NCI-H128 (cell line): Measurements from ENCODE around the gene MYH6.
A peak's percentile ranks its signal among the peaks of the same experiment; 100 is the strongest.

Source experiments
- DNase-seq: peaks from one replicate; lab custom pipeline; 2025; ENCODE audit not compliant: unreplicated experiment; lab: John Stamatoyannopoulos, UW

Gene MYH6

DNA sequence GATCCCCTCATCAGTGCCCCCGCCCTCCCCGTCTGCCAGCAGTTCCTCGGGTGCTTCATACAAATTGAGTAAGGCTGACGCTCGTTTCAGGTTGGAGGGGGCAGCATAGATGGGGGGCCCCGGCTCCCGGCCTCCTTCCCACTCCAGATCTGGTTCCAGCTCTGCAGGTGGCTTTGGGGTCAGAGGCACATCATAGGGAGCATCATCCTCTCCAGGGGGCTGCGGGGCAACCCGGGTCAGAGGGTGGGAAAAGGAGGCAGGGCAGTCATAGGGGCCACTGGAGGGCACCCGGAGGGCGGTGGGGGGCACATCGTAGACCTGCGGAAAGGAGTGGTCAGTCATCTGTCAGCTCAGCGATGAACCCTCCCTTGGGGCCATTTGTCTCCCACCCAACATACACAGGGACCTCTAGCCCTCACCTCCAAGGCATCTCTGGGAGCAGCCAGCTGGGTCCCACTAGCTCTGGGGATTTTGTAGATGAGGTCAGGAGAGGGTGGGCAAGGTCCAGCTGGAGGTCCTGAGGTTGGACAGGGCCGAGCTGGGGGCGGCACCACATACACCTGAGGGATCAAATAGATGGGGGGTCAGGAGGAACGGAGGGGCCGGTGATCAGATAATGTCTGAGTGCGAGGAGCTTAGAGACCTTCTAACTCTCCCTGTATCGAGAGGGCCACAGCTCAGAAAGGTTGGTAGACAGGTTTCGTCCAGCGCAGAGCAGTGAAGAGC is 48.2 kb downstream of the MYH6 start:
- no peak for DNase-seq

DNA sequence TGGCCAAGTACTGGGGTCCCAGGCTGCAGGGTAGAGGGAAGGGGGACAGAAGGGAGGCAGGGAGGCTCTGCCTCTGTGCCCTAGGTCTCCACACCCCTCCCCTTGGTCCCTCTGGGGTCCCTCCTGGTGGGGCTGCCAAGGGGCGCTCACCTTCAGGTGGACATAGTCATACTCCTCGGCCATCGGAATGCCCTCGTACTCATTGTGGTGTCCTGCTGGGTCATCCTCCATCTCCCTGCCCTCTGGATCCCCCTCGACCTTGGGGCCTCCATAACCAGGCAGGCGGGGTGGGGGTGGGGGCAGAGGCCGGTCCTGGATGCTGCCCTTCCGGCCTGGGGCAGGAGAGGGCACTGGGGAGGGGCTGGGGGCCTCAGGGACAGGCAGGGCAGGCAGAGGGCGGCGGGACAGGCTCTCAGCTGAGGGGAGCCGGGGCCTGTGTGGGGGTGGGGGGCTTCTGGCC is 48.9 kb downstream of the MYH6 start:
- DNase-seq = no peak

DNA sequence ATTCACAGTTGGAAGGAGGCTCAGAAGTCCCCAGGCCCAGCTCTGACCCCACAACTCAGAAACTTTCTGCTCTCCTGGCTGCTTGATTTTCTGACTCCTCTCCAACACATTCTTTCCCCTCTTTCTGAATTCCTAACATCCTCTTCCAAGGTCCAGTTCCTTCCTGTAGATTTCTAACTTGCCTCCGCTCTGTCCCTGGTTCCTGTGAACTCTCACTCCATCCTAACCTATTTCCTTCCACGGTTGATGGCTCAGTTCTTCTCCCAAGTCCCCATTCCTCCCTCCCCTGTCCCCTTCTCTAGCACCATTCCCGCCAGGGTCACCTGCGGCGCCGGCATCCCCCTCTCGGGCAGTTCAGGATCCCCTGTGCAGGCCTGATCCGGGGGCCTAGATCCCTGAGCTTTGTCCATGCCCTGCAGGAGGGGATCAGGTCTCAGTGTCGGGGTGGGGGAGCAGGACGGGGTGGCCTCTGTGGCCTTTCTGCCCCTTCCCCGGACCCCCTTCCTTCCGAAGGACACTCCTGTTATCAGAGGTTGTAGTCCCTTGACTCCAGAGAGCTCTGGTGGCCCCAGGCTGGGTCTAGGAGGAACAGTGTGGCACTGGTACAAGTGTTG is 49.4 kb downstream of the MYH6 start:
- DNase-seq = no peak

DNA sequence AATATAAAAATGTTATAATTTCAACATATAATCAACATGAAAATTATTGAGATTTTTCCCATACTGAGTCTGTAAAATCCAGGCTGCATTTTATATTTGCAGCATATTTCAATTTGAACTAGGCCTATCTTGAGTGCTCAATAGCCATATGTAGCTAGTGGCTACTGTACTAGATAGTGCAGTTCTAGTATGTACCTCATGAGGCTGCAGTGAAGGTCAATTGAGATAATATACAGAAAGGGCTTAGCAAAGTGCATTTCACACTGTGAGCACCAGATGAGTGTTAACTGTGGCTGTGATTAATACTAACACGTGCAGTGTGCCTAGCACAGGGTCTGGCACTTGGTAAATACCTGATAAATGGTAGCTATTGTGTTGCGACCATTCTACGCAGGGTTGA is 50.0 kb downstream of the MYH6 start:
- no peak for DNase-seq

DNA sequence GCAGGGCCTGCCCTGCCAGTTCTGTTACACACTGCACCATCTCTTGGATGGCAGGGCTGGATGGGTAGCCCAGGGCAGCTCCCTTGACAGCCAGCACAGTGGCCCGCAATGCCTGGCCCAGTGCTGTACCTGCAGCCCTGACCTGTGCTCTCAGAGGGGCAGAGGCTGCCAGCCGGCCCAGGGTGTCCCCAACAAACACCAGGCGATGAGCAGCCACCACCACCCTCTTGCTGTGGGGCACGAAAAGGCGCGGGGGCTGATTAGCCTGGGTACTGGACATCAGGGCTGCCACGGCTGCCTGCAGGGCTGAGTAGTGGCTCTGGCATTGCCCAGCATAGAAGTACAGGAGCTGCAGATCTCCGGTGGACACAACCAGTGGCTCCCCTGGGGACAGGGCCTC is 50.8 kb downstream of the MYH6 start:
- DNase-seq = no peak

DNA sequence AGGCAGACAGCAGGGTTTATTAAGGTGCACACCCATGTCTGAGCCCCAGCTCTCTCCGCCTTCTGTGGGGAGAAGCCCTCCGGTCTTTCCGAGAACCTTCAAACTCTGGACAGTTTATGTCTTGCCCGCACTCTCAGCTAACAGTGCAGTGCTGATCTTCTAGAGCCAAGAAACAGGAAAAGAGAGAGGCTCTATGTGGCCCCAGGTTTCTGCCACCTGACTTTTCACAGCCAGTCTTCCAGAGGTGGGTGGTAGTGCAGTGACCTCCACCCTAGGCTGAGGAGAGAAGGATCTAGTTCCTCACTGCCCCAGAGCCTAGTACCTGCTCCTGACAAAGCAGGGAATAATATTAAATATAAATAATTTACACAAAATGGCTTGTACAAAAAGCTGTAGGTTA is 51.4 kb downstream of the MYH6 start:
- no peak for DNase-seq

DNA sequence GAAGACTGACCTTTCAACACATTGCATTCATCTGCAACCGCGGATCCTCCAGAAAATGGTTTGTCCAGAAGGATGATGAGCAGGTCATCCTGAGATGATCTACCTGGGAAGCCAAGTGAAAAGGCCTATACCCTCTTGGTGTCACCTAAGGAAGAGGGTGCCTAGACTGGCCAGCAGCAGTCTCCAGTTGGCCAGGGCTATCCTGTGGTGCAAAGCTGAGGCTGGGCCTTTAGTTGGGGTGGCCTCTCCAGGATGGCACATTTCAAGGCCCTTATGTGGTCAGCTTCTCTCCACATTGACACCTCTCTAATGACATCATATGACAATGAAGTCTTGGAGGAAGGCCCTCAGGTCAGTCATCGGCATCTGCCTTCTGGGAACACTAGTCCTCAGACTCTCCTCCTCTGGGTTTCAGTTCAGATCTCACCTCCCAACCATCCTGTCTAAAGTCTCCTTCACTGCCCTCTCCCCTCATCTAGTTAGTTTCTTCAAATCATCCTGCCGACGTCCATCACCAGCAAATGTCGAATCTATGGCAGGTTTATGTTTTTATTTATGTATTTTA is 52.1 kb downstream of the MYH6 start:
- no peak for DNase-seq

DNA sequence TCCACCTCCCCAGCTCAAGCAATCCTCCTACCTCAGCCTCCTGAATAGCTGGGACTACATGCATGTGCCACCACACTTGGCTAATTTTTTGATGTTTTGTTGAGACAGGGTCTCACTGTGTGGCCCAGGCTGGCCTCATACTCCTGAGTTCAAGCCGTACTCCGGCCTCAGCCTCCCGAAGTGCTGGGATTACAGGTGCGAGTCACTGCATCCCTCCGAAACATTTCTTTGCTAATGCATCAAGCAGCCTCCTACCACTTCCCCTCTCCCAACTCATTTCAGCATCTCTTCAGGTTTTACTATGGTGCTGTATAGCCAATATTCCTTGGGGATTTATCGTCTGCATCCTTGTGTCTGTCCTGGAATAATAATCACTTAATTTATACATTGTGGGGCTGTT is 53.1 kb downstream of the MYH6 start:
- DNase-seq = no peak

DNA sequence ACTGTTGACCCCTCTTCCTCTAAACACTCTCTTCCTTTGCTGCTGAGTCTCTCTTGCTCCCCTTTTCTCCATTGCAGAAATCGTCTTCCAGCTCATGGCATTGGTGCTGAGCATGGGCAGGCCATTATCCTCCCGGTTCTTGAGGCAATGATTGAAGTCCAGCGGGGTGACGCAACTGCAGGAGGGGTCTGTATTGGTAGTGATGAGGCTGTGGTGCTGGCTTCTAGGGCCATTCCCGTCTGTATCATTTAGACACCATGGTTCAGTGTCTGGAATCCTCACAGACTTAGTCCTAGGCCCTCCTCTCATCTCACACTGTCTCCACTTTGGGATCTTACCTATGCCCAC is 54.7 kb downstream of the MYH6 start:
- DNase-seq = no peak

DNA sequence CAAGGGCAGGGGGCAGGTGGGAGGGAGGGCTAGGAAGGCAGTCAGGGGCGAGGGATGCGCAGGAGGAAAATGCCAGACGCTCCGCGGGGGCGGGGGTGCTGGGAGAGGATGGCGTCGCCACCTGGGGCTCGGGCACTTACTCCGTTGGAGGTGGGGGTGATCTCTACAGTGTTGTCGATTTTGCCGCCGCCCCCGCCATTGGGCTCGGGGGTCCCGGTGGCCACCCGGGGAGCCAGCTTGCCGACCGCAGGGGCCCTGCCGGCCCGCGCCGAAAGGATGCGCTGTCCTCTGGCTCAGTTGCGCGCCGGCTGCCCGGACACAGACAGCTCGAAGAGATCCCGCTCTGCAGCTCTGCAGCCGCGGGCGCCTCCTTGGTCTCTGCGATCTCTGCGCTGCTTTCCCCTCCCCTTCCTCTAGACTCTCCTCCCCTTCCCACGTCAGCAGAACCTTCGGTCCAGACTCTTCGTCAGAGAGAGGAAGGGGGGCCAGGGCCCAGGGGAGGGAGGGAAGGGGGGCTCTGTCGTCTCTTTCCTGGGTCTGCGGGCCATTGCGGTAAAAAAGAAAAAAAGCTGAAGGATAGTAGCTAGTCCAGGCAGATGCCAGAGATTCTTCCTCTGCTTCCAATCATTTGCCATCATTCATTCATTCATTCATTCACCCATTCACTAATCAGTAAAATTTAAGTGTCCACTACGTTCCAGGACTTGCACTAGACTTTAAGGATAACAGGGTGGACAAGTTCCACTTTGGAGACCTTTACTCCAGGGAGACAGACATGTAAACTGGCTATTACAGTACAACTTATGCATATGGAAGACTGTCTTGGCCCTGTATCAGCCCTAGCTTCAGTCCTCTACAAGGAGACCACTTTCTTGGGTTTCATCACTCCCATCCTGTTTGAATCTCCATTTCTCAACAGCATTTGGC is 55.3 kb downstream of the MYH6 start, which contains the start of gene SLC22A17:
Gene SLC22A17 (minus strand): TSS at position 382 of the 927 bp plus-strand sequence.
- DNase-seq = peak; percentile 55

DNA sequence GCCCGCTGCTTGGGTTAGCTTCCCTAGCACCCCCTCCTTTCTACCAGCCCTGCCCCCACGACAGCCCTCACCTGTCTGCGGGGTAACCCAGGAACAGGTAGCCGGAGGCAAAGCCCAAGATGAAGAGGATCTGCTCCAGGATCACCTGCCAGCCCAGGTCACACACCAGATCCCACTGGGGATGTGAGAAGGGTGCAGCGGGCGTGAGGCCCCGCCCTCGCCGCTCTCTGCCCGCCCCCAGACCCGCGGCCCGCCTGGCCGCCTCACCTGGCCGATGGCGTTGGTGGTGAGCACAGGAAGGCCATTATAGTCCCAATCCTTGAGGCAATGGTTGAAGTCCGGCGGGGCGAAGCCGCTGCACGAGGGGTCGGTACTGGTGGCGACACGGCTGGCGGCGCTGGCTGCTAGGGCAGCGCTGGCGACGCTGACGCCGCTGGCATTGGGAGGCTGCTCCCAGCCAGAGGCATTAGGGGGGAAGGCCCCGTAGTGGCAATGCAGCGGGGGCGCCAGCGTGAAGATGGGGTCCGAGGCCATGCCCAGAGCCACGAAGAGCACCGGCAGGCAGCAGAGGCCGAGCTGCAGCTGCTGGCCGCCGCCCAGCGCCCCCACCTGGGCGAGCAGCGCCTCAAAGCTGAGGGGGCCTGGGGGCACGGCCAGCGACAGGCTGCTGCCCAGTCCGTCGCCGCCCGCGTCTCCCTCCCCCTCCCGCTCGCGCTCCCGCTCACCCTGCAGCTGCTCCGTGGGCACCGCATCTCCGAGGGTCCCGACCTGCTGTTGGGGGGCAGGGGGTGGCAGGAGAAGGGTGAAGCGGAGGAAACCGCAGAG is 56.2 kb downstream of the MYH6 start:
- DNase-seq = no peak

DNA sequence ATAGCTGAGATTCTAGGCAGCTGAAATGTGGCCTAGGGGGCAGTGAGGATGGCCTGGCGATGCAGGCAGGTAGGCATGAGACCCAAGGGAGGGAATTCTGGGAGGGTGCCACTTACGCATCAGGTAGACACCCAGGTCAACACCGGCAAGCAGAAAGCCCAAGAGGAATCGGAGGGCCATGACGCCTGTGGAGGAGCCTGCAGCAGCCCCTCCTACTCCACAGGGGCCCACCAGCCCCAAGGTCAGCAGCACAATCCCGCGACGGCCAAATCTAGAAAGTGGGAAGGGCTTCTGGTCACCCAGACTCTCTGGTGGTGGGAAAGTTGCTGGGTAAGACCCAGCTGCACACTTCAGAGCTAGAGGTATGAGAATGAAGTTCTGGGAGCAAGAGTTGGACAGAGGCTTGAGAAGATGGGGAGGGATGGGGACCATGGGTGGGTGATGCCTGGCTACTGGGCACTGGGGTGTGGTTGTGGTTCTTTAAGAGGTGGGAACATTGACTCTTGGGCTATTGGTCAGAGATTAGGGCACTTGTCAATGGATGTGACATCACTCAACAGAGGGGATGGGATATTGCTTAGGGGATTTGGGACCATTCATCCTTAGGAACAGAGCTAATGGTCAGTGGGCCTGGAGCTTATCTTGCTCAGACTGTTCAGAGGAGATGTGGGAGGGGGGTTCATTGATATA is 58.8 kb downstream of the MYH6 start:
- DNase-seq = no peak

DNA sequence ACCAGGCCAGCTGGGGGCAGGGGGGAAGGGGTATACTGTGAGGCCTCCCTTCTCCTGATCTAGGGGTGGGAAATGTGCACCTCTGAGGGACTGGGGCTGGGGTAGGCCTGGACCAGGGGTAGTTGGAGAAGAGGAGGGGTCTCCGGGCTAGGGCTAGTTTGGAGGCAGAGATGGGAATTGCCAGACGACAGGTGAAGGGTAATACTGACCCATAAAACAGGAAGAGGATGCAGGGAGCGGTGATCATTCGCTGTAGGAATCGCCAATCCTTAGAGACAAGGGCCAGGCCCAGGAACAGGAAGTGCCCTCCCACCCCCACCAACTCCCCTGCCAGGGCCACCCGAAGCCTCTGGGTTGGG is 59.8 kb downstream of the MYH6 start:
- no peak for DNase-seq

DNA sequence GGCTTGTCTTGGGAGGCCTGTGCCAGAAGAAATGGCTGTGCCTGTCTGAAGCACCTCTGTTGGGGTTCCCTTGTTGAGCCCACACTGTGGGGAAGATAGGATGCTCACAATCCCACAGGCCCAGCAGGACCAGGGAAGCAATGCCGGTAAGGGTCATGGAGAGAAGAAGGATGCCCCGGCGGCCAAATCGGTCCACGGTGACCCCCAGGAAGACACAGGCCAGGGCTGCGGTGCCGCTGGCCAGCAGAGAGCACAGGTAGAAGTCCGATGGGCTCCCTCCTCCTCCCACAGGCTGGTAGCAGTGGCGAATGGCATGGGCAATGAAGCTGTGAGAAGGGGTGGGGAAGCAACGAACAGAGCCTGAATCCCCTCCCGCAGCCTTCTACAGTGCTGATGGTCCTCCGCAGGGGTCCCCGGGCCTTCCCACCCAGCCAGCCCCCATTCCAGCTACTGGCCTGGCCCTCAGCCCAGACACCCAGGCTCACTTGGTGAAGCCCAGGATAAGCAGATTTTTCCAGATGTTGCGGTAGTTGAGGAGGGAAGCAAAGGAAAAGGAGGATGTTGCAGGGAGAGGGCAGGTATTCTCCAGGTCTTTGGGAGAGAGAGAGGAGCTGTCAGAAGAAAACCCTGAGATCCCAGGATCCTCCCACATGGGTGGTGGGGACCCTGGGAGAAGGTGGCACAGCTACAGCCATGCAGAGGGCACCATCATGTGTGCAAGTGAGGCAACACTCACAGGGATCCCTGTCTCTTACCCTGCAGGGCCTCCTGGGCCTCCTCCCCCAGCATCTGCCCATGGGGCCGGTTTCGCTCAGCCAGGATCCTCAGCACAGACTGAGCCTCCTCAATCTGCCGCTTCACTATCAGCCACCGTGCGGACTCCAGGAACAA is 60.4 kb downstream of the MYH6 start:
- no peak for DNase-seq

DNA sequence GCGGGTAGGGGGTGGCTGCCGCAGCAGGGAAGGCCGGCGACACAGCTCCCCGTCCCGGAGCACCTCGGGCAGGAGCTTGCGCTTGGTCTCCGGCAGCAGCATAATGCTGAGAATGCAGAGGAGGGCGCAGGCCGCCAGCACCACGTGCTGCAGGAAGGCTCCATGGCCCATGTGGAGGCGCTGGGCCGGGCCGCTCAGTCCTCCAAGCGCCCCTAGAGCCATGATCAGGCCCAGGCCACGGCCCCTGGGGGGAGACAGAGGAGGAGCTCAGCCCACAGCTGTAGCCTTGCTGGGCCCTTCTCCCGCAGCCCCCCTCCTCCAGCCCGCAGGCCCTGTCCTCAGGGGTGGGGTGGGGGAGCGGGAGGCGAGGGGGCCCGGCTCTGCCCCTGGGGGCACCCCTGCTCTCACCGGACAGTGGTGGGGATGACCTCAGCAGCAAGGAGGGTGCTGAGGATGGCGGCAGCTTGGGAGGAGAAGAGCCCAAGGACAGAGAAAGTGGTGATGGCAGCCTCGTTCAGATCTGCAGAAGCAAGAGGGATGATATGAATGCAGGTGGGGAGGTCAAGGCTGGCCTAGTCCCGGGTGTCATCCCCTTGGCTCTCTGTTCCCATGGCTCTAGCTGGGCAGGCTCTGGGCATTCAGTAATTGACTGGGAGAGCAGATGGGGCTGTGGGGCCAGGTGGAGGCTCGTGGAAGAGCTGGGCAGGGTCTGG is 61.2 kb downstream of the MYH6 start:
- DNase-seq = no peak

DNA sequence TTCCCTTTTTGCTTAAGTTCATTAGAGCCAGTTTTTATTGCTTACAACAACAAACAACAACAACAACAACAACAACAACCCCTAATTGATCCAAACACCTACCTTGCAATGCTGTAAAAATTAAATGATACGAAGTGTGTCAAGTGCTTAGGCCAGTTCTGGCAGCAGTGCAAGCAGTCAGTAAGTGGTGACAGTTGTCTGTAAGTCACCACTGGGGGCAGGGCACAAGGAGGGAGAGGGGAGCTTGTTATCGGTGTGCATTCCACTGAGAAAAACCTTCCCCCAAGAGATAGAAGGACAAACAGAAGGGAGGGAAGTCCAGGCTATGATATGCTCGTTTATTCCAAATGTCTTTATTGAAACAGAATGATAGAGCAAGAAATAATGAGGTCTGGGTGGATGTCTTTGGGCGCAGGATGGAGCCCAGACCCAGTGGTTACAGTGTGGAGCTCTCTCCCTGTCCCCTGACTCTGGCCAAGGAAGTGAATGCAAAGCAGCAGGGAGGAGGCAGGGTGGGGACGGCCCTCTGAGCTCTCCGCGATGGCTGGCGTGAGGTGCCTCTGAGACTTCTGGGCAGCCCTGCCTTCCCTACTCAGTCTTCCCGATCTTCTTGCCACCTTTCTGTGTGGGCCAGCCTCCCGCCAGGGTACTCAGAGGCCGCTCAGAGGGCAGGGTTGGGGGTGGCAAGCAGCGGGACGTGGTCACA is 61.9 kb downstream of the MYH6 start:
- no peak for DNase-seq

DNA sequence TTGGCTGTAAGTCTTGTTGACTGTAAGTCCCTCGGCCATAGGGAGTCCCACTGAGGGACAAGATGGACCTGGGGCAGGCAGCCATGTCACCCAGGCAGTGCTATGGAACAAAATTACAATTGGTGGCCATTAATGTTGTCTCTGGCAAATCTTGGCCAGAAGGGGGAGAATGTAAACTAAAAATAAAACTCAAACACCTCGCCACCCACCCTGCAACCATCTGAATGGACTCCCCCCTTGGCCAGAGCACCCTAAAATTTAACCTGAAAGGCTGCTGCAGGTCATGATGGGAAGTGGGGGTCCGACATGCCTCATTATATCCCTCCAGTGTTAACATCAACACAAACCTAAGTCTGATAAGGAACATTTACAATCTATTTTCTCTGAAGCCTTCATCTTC is 63.6 kb downstream of the MYH6 start:
- DNase-seq = no peak
